GM04504 (cell line): ENCODE results near the gene TNIK.

ENCODE experiments used
- DNase-seq: peaks from one replicate; pipeline ENCODE4 v3.0.0-alpha.2; 2012; ENCODE audit warnings: low read depth

Gene TNIK

DNA sequence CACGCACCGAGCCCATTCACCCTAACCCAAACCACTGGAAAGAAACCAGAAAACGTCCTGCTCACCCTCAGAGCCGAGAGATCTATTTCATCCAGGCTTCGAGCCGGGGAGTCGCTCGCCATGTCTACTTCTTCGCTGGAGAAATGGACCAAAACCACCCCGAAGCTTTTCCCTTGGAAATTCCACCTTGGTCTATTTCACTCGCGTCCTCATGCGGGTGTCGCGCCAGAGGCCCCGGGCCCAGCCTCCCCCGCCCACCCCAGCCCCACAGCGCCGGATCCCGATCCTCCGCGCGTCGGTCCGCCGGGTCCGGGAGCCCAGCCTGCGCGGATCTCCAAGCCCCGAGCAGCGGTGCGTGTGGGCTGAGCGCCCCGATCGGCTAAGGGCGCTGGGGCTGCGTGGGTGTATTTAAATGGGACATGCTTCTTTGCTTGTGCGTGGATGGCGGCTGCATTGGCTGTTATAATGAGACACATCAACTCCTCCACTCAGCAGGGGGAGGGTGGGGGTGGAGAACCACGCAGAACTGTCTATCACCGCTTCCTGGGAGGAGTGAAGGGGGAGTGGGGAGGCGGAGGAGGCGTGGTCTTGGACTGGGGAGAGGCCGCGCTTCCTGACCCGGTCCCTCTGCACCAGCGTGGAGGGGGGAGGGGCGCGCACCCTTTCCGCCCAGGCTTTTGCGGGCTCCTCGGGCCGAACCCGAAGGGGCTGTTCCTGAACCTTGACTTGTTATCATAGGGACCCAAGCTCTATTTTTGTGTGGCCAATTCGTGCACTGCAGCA is at the start of gene TNIK:
TNIK (minus strand) TSS at position 464 of the 783 bp plus-strand sequence; CDS start at position 122, 342 bp downstream.
- DNase-seq = peak; percentile 47

DNA sequence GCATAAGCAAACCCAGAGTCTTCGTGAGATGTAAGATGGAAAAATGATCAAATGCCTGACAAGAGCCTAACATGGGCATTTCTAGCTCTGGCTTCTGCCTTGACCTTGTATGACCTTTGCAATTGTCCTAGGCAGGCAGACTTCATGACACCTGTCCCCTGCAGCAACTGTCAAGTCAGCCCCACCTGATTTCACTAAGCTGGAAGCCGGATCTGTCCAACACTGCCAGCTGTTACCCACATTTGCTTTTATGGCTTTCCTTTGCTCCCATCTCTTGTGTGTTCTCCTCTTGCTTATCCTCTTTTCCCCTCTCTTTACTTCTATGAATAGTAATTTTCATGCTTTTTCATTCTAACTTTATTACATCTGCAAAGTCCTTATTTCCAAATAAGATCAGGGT is 48.5 kb upstream of the TNIK start:
- DNase-seq = no peak

DNA sequence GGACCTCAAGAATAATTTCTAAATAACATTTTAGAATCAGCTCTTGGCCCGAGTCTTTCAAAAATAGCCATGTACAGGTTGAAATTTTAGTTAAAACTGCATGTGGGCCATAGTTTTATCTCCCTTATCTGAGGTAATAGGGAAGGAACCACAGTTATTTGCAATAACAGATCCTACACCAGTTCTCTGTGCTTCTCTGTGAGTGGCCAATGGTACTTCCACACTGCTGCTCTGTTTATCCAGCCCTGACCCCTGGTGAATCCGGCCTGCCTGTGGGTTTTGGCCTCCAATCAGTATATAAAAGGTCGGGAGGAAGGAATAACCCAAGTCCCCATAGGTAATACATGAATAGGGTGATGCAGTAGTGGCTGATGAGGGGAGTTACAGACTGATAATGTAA is 48.0 kb upstream of the TNIK start:
- no peak for DNase-seq

DNA sequence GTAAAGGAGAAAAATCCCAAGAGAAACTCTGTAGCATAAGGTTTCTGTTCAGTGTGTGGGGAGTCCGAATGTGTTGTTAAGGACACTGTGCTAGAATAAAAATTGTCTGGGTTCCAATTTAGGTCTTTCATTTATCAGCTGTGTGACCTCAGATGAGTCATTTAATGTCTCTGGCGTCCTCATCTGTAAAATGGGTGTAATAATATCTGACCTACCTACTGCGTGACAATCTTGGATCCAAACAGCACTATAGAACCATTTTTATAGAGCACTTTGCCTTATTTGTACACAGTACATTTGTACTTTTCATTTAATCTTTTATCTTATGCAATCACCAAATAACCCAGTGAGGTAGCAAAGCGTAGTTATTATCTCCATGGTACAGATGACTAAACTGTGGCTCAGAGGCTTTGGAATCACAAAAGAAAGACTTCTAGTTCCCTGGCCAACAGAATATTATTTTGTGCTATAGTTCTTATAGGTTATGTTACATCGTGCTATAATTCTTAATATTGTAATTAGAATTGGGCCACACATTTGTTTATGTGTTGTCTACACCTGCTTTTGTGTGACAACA is 46.6 kb upstream of the TNIK start:
- DNase-seq = no peak

DNA sequence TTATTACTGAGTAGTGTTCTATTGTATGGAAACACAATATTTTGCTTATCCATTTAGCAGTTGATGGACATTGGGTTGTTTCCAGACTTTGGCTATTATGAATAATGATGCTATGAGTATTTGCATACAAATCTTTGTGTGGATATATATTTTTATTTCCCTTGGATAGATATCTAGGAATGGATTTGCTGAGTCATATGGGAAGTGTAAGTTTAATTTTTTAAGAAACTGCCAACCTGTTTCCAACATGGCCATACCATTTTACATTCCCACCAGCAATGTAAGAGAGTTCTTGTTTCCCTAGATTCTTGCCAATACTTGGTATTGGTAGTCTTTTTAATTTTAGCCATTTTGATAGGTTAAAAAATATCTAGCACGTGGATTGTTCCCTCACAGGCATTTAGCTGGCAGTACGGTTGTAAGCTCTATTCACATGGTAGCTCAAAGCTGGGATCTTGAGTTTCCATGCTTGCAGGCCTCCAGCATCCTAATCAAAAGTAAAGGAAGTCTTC is 45.7 kb upstream of the TNIK start:
- no peak for DNase-seq

DNA sequence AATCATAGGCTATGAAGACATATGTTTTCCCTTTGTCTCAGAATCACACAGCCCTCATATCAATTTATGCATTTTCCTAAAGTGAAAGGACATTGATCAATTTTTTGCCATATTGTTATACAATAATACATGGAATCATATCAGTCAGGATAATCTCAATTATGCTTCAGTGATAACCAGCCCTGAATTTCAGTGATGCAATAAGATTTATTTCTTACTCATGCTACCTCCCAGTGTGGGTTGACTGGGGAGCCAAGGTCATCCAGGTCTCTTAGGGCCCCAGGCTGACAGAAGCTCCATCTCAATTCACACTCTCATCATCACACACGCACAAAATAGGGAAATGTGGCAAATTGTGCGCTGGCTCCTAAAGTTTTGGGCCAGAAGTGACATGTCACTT is 44.2 kb upstream of the TNIK start:
- no peak for DNase-seq

DNA sequence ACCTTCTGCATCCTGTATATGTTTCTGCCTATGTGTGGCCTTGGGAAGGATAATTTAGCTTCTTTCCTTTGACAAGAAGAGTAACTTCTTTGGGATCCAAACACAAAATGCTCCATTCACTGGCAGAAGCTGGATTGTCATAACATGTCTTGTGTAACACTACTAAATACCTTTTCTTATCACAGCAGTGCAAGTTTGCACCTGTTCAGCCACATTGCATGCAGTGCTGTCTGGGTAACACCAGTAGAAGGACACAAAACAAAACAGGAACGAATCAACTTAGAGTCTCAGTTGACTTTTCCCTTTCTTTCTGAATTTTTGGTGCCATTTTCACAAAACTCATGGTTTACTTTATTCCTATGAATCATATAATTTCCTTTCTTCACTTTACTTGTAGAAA is 43.6 kb upstream of the TNIK start:
- DNase-seq = no peak

DNA sequence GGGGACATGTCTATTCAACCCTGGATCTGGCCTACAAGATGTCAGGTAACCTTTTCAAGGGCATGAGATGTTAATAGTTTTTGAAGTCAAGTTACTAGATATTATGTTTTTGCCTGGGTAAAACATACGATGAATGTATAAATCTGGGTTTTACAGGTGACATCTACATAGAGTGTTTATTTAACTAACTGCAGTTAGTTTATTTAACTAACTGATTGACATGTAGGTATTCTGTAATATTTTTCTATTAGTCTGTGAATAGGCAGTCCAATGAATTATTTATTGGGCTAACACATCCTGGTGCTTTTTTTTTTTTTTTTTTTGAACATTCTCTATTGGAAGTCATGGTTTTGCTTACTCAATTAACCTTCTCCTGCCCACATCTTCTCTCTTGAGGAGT is 38.7 kb upstream of the TNIK start:
- no peak for DNase-seq

DNA sequence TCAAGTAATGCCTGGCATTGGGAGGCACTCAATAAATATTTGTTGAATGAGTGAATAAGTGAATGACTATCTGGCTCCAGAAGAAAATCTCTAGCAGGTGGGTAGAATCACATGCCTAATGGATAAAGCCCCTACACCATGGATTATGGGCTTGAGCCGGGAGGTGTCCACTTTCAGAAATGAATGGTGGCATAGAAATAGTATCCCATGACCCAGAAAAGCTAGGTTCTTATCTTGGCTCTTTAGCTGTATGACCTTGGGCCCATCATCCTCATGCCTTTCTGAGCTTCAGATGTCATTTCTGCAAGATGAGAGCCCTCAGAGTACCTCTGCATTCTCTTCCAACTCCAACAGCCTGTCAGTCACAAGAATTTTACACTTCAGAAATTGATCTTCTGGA is 37.3 kb upstream of the TNIK start:
- DNase-seq = no peak

DNA sequence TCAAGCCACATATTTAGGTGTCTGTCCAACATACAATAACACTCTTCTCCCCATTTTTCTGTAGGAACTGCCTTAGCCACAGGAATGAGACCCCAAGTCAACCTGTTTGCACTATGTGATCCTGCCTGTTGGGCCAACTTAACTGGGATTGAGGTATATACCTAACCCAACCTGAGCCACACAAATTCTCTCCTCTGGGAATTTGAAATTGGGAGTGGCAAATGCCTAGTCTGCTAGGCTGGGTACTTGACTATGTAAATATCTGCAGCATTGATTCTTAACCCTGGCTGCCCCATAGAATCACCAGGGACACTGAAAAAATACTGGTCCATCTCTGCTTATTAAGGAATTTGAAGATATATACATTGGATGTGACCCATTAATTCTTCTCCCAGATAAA is 35.2 kb upstream of the TNIK start:
- no peak for DNase-seq

DNA sequence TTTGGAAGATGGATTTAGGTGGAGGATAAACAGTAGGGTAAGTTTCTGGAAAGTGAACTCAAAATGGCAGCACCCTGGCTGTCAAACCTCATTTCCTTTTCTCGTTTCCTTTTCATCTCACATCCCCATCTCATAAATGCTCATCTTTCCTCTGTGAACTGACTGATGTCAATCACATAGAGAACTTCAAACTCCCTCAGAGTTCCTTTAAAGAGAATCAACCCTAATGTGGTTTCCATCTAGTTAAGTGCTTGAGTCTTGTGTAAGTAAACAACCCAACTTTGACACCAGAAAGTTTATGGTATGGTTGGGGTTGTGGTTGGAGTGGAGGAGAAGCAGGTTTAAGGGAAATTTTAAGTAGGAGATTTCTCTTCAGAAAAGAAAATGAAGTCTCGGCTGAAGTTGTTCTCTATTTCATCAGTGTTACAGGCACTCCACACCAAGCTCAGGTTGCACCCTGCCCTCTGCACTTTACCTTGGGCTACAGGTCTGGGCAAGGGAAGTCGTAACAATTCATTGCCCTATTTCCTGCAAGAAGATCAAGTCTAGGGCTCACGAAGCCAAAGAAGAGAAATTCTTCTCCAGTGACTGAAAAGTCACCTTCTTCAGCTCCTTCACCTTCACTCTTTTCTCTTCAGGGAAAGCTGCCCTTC is 34.4 kb upstream of the TNIK start:
- no peak for DNase-seq

DNA sequence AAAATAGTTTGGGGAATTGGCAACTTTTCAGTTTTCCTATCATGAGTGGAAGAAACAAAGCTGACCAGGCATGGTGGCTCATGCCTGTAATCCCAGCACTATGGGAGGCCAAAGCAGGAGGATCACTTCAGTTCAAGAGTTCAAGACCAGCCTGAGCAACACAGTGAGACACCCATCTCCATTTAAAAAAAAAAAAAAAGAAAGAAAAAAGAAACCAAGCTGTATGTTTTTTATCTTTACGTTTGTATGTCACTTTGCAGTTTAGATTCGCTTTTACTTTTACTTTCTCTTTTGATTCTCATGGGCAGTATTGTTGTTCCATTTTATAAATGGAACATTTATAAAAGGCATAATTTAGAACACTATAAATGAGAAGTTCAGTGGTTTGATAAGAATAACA is 31.2 kb upstream of the TNIK start:
- no peak for DNase-seq

DNA sequence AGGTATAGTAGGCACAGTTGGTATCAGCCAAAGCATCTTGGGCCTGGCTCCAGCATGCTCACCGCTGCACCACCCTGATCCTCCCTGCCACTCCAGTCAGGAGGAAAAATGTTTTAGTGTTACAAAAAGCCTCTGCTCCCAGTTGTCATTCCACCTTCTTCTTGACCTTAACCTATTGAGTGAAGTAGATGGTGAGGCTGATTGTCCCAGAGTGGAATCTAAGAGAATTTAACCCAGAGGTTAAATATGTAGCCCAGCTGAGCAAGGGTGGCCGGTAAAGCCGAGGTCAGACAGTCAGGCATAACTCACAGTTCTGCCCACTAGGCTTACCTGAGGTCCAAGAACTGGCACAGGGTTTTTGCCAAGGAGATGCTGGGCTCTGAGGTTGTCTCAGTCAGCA is 30.7 kb upstream of the TNIK start:
- DNase-seq = no peak

DNA sequence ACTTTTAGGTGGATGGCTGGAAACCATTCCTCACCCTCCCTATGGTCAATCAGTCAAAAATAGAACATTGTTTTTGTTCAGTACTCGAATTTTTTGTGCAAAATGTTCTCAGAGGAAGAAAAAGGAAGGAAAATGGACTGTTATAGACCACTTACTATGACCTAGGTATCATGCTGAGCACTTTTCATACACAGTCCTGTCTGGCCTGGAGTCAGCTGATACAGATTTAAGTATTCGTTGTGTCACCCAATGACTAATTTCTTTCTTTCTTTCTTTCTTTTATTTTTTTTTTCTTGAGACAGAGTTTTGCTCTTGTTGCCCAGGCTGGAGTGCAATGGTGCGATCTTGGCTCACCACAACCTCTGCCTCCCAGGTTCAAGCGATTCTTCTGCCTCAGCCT is 29.1 kb upstream of the TNIK start:
- DNase-seq = no peak

DNA sequence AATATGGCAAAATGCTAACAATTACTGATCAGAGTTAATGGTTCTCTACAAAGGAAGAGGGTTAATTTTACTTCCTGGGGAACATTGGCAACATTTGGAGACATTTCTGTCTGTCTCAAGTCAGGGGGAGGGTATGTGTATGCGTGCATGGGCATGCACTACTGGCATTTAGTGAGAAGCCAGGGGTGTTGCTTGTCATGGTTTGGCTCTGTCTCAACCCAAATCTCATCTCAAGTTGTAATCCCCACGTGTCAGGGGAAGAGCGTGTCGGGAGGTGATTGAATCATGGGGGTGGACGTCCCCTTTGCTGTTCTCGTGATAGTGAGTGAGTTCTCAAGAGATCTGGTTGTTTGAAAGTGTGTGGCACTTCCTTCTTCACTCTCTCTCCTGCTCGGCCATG is 28.3 kb upstream of the TNIK start:
- DNase-seq = no peak

DNA sequence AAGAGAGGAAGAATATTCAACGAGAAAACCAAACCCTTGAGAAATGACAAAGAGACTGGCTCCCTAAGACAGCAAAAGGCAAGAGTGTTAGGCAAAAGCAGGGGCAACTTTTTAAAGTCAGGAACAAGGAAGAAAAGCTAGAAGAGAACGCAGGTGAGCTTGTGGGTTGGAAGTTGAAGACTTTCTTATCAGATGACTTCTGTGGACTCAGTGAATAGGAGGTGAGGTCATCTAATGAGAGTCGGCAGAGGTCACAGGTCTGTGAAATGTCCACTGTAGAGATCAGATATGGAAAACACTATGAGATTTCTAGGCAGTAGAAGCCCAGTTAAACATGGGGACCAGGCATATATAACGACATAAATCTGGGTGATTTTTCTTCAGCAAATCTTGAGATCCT is 27.2 kb upstream of the TNIK start:
- DNase-seq = no peak

DNA sequence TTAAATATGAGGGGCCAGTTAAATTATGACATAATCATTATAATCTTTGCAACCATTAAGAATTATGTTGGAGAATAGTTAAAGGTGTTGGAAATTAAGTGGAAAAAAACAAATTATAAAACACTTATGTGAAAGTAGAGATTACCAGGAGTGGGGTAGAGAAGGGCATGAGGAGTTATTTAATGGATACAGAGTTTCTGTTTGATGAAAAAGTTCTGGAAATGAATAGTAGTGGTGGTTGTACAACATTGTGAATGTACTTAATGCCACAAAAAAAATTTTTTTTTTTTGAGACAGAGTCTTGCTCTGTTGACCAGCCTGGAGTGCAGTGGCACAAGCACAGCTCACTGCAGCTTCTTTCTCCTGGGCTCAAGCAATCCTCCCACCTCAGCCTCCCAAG is 25.1 kb upstream of the TNIK start:
- no peak for DNase-seq

DNA sequence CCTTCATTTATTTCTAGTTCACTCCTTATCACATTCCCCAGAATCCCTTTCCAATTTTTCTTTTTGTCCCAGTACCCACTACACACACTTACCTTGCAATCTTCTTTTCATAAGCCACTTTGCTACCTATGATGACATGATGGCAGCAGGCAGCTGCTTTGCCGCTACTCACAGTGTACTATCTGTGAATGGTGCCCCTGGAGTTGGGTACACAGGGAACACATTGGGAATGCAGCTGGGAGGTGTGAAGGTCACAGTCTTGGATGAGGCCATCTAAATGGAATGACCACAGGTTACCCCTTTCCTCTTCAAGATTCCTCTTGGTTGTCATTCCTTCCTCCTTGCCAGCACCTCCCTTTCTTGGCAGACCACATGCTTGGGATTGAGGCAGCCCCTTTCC is 20.8 kb upstream of the TNIK start:
- DNase-seq = no peak

DNA sequence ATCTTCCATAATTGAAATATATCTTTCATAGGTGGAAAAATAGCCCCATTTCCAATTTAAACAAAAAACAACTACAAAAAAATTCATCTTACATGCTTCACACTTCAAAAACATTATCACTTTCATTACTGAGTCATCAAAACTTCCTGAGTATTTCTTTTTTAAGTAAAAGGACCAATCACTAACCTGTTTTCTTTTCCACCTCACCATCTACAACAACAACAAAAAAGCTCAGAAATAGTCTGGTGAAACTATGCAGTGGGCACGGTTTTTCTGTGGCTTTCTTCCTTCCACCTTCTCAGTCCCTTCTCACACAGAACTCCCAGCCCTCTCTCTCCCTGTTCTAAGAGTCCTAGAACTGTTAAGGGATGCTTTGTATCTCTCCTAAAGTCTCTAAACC is 20.3 kb upstream of the TNIK start:
- no peak for DNase-seq

DNA sequence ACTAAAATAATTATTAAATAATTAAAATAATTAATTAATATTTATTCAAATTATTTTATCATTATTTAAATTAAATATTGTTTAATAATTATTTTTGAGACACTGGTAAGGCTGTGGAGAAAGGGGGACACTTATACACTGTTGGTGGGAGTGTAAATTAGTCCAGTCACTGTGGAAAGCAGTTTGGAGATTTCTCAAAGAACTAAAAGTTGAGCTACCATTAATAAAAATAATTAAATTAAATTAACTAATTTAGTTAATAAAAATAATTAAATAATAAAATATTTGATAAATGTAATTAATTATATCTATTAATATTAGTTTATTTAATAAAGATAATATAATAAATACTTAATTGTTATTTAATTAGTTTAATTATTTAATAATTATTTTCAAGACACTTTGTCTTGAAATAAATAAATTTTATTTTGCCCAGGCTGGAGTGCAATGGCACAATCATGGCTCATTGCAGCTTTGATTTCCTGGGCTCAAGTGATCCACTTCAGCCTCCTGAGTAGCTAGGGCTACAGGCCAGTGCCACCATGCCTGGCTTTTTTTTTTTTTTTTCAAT is 16.4 kb upstream of the TNIK start:
- DNase-seq = no peak

DNA sequence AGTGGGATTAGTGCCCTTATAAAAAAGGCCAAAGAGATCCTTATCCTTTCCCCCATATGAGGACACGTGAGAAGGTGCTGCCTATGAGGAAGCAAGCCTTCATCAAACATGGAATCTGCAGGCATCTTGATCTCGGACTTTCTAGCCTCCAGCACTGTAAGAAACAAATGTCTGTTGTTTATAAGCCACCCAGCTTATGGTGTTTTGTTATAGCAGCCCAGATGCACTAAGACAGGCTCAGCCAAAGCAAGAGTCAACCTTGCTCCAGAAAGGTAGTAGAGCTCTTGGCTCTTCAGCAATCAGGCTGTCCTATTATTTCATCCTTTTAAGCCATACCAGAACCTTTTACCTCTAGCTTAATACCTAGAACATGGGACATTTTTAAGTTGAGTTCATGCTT is 12.3 kb upstream of the TNIK start:
- no peak for DNase-seq

DNA sequence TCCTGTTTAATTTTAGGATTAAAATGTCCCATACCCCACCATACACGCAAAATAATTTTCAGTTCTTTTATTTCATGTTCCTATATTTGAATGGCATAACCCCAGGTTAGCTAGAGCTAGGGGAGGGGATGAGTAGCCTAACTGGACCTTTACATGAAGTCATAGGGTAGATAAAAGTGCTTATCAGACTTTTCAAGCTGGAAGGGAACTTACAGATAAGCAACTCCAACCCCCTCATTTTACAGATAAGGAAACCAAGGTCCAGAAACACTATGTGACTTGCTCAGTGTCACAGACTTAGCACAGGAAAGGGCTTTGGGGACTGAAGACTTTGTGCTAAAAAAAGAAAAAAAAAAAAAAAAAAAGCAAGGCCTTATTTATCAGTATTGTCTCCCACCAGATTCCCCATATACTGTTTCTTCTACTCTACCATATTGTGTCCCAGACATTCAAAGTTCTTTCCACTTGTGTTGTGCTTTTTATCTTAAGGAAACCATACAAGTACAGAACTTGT is 10.6 kb upstream of the TNIK start:
- no peak for DNase-seq

DNA sequence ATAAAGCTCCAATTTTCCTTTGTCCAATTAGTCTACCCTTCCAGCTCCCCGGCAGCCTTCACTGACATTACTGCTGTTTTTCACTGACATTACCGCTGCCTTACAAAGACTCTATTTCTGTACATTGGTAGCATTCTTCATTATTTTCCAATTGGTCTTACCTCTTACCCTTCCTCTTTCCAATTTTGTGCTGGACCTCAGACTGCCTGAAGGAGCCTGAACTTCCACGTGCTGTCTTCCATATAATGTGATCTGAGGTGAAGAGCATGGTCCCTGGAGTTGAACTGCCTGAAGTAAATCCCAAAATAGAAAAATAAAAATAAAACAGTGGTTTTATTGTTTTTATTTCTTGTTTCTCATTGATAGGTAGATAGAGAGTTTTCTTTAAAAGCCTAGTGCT is 9.2 kb upstream of the TNIK start:
- no peak for DNase-seq
